Suprapubic skin (tissue), 4 donors: Measurements from ENCODE around the gene NKAIN2. TPM values are rescaled to one million over a fixed set of nuclear protein-coding genes. Genes with fewer than 3 reads are reported as not detected.

ENCODE experiments used
- DNase-seq, 2 donors: peaks; one replicate each; pipeline ENCODE4 v3.0.0-alpha.2; 2019; ENCODE audit warnings: low spot score in 2 of 2
- H3K27ac ChIP-seq: fragments of 200-600 bp; sonication (generic); one replicate; pipeline ENCODE4 v1.5.1; 2019
- H3K27me3 ChIP-seq: fragments of 200-600 bp; sonication (generic); one replicate; pipeline ENCODE4 v1.5.1; 2019
- H3K36me3 ChIP-seq: fragments of 200-600 bp; sonication (generic); one replicate; pipeline ENCODE4 v1.5.1; 2019
- H3K4me1 ChIP-seq: fragments of 200-600 bp; sonication (generic); one replicate; pipeline ENCODE4 v1.5.1; 2019
- H3K4me3 ChIP-seq: fragments of 200-600 bp; sonication (generic); one replicate; pipeline ENCODE4 v1.5.1; 2019; ENCODE audit warnings: mild to moderate bottlenecking
- H3K9me3 ChIP-seq: fragments of 200-600 bp; sonication (generic); one replicate; pipeline ENCODE4 v1.5.1; 2019
- CTCF ChIP-seq, 2 donors: fragments of 200-600 bp in 1 of 2; fragments of 450-650 bp in 1 of 2; sonication (generic) in 1 of 2; IDR thresholded peaks; one replicate each; pipeline ENCODE4 v1.5.1; 2016 to 2019; ENCODE audit warnings: antibody characterized with exemption in 2 of 2, mild to moderate bottlenecking in 1 of 2, moderate library complexity in 1 of 2
- EP300 ChIP-seq: sonication (generic); formaldehyde crosslinking; IDR thresholded peaks from one replicate; pipeline ENCODE4 v1.6.1; 2017; ENCODE audit warnings: antibody characterized with exemption
- POLR2A ChIP-seq, 2 donors: fragments of 450-650 bp; IDR thresholded peaks; one replicate each; pipeline ENCODE4 v1.6.1; 2017; ENCODE audit warnings: antibody characterized with exemption in 2 of 2, mild to moderate bottlenecking in 2 of 2, moderate library complexity in 2 of 2
- POLR2AphosphoS5 ChIP-seq, 3 donors: sonication (generic); formaldehyde crosslinking; IDR thresholded peaks; one replicate each; pipeline ENCODE4 v1.6.1; 2017; ENCODE audit warnings: antibody characterized with exemption in 3 of 3
- WGBS: methylation state at CpG from one replicate; pipeline ENCODE4 v1.1.5; 2018; 5-methylcytosine and 5-hydroxymethylcytosine counted together
- total RNA-seq, 4 donors: library from RNA; depleted of rRNA; stranded (reverse); fragments of >200 nt; gene quantifications; one replicate each; pipeline ENCODE4 v1.1.0, GENCODE V29; 2016

Gene NKAIN2
- total RNA-seq, 4 donors from 2014 or later, result 0.40 TPM; not detected in 3

DNA sequence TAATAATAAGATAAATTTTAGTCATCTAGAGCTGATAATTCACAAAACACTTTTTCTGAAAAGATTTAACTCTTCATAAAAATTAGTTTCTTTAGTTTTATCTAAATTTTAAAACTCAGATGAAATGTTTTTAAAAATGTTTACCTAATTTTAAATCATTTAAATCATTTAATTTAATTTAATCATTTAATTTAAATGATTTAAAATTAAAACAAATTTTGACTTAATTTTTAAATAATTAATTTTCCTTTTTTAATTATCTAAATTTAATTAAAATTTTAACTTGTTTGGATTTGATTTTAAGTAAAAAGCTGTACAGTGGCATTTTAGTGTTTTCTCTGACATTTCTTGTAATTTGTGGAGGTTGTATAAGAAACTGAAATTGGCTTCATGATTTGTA is 1026.8 kb downstream of the NKAIN2 start:
- Histone ChIP-seq H3K27me3 (no peaks in the 10 kb centered on the region), H3K4me3 (no peak overlapping the region), H3K4me1 (no peaks in the 10 kb centered on the region), H3K27ac (no peak overlapping the region), H3K9me3 (no peaks in the 10 kb centered on the region), H3K36me3 (no peaks in the 10 kb centered on the region)
- TF ChIP-seq POLR2A (IDR thresholded peaks at IDR 0.05) (no peak), POLR2AphosphoS5 (IDR thresholded peaks at IDR 0.05) (no peak), EP300 (no peak), CTCF (IDR thresholded peaks at IDR 0.05) (no peak)
- DNase-seq, result no peak

DNA sequence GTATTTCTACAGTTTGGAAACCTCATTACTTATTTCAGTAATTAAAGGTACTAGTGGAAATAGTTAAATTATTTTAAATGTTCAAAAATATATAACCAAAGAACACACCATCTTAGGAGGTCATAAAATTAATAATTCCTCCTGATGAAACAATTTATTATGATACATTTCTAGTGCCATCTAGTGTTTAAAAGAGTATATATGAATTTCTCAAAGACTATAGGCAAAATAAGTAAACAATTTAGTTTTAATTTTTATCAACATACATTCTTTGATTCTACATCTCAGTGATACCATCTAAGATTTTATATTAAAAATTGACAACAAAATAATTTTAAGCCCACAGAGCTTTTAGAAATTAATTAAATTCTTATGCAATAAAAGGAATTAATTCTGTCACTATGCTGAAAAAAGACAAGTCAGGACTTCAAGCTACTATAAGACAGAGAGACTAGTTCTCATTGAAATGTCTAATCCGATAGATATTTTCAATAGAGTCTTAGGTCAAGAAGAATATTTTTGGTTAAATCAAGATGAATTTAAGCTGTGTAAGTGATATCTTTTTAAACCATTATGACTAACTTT is 1050.8 kb downstream of the NKAIN2 start:
- no peak for DNase-seq
- WGBS, result 86% methylated on average over 1 of the region's 1 CpG
- no peaks in the 10 kb centered on the region for H3K9me3 ChIP-seq
- no peaks in the 10 kb centered on the region for H3K4me1 ChIP-seq
- no peaks in the 10 kb centered on the region for H3K36me3 ChIP-seq
- H3K27me3 ChIP-seq, result no peaks in the 10 kb centered on the region
- no peak overlapping the region for H3K27ac ChIP-seq
- TF ChIP-seq EP300 (no peak), CTCF (IDR thresholded peaks at IDR 0.05) (no peak), POLR2AphosphoS5 (IDR thresholded peaks at IDR 0.05) (no peak), POLR2A (IDR thresholded peaks at IDR 0.05) (no peak)
- H3K4me3 ChIP-seq, result no peak overlapping the region

DNA sequence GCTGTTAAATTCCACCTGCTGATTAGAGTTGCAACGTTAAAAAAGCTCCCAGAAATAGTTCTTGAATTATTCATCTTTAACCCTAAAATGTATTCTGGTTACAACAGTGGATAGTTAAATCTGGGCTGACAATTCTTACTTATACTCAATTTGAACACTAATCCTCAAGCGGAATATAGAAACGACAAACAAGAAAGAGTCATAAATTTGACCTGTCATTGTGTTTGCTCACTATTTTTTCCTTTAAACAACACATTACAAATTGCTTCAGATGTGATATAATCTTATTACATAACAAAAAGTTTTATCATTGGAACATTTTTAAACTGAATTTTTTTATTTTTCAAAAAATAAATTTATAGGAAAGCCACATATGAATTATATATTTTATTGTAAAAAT is 1054.1 kb downstream of the NKAIN2 start:
- no peak overlapping the region for H3K27ac ChIP-seq
- no peaks in the 10 kb centered on the region for H3K4me1 ChIP-seq
- H3K9me3 ChIP-seq, result no peaks in the 10 kb centered on the region
- no peaks in the 10 kb centered on the region for H3K27me3 ChIP-seq
- no peak for DNase-seq
- H3K4me3 ChIP-seq, result no peak overlapping the region
- TF ChIP-seq POLR2A (IDR thresholded peaks at IDR 0.05), result no peak
- TF ChIP-seq POLR2AphosphoS5 (IDR thresholded peaks at IDR 0.05), result no peak
- no peak for TF ChIP-seq EP300
- no peak for TF ChIP-seq CTCF (IDR thresholded peaks at IDR 0.05)
- no peaks in the 10 kb centered on the region for H3K36me3 ChIP-seq
- WGBS, result 53% methylated on average over 3 of the region's 3 CpGs

GRCh38 chr6:124858564-124858963 is 1054.9 kb downstream of the NKAIN2 start:
- Histone ChIP-seq H3K27me3 (no peaks in the 10 kb centered on the region), H3K27ac (no peak overlapping the region), H3K9me3 (no peaks in the 10 kb centered on the region), H3K36me3 (no peaks in the 10 kb centered on the region), H3K4me1 (no peaks in the 10 kb centered on the region), H3K4me3 (no peak overlapping the region)
- no peak for TF ChIP-seq EP300
- TF ChIP-seq CTCF (IDR thresholded peaks at IDR 0.05), result no peak
- TF ChIP-seq POLR2AphosphoS5 (IDR thresholded peaks at IDR 0.05), result no peak
- TF ChIP-seq POLR2A (IDR thresholded peaks at IDR 0.05), result no peak
- DNase-seq, result no peak
- 80% methylated on average over 3 of the region's 3 CpGs for WGBS

GRCh38 chr6:124859366-124859765 is 1055.7 kb downstream of the NKAIN2 start:
- 94% methylated on average over 1 of the region's 1 CpG for WGBS
- no peaks in the 10 kb centered on the region for H3K9me3 ChIP-seq
- H3K27me3 ChIP-seq, result no peaks in the 10 kb centered on the region
- H3K4me3 ChIP-seq, result no peak overlapping the region
- H3K4me1 ChIP-seq, result no peaks in the 10 kb centered on the region
- H3K27ac ChIP-seq, result no peak overlapping the region
- TF ChIP-seq EP300 (no peak), CTCF (IDR thresholded peaks at IDR 0.05) (no peak), POLR2A (IDR thresholded peaks at IDR 0.05) (no peak), POLR2AphosphoS5 (IDR thresholded peaks at IDR 0.05) (no peak)
- DNase-seq, result no peak
- H3K36me3 ChIP-seq, result no peaks in the 10 kb centered on the region
